ENCODE data around the gene PNCK.
"Not testable (repeated sequence)": the region's sequence is repeated elsewhere in the genome, so short reads cannot be mapped to it uniquely, and the experiment has no call there.

The PNCK gene

GRCh38 chrX:153685156-153685536 is 11.5 kb upstream of the PNCK start:
- Histone ChIP-seq H4K20me1 (ENCODE audit: low read depth, low read length) (no peaks in the 10 kb centered on the region), H3K9ac (ENCODE audit: low read length) (no peak overlapping the region), H3K9me3 (ENCODE audit: insufficient read depth, low read length) (no peaks in the 10 kb centered on the region), H2AFZ (ENCODE audit: low read depth, low read length, severe bottlenecking) (no peak overlapping the region), H3K9me2 (replicated peaks; ENCODE audit: insufficient read depth, low read length) (no peaks in the 10 kb centered on the region), H3K4me2 (ENCODE audit: low read depth, low read length, poor library complexity, severe bottlenecking) (no peak overlapping the region), H3K4me3 (ENCODE audit: insufficient read depth, low read length, poor library complexity, severe bottlenecking) (no peak overlapping the region), H3K27me3 (ENCODE audit: low read length) (no peaks in the 10 kb centered on the region), H3K36me3 (ENCODE audit: low read length) (no peaks in the 10 kb centered on the region), H3K27ac (ENCODE audit: low read depth, low read length) (no peak overlapping the region), H3F3A (ENCODE audit: insufficient read depth) (no peaks in the 10 kb centered on the region), H3K79me2 (ENCODE audit: insufficient read depth, low read length) (no peaks in the 10 kb centered on the region)
- TF ChIP-seq EZH2phosphoT487 (conservative IDR thresholded peaks at IDR 0.05; ENCODE audit: low read length) = no peak
- TF ChIP-seq, protein P1, sequence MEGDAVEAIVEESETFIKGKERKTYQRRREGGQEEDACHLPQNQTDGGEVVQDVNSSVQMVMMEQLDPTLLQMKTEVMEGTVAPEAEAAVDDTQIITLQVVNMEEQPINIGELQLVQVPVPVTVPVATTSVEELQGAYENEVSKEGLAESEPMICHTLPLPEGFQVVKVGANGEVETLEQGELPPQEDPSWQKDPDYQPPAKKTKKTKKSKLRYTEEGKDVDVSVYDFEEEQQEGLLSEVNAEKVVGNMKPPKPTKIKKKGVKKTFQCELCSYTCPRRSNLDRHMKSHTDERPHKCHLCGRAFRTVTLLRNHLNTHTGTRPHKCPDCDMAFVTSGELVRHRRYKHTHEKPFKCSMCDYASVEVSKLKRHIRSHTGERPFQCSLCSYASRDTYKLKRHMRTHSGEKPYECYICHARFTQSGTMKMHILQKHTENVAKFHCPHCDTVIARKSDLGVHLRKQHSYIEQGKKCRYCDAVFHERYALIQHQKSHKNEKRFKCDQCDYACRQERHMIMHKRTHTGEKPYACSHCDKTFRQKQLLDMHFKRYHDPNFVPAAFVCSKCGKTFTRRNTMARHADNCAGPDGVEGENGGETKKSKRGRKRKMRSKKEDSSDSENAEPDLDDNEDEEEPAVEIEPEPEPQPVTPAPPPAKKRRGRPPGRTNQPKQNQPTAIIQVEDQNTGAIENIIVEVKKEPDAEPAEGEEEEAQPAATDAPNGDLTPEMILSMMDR (IDR thresholded peaks at IDR 0.05; ENCODE audit: insufficient read depth, low read length, poor library complexity, severe bottlenecking) = no peak

GRCh38 chrX:153684467-153685155 is 11.0 kb upstream of the PNCK start:
- Histone ChIP-seq H3K79me2 (ENCODE audit: insufficient read depth, low read length) (no peaks in the 10 kb centered on the region), H3K27me3 (ENCODE audit: low read length) (no peaks in the 10 kb centered on the region), H3F3A (ENCODE audit: insufficient read depth) (no peaks in the 10 kb centered on the region), H3K36me3 (ENCODE audit: low read length) (no peaks in the 10 kb centered on the region), H3K4me3 (ENCODE audit: insufficient read depth, low read length, poor library complexity, severe bottlenecking) (no peak overlapping the region), H3K4me2 (ENCODE audit: low read depth, low read length, poor library complexity, severe bottlenecking) (no peak overlapping the region), H3K9me3 (ENCODE audit: insufficient read depth, low read length) (no peaks in the 10 kb centered on the region), H4K20me1 (ENCODE audit: low read depth, low read length) (no peaks in the 10 kb centered on the region), H2AFZ (ENCODE audit: low read depth, low read length, severe bottlenecking) (no peak overlapping the region), H3K9ac (ENCODE audit: low read length) (no peak overlapping the region), H3K27ac (ENCODE audit: low read depth, low read length) (no peak overlapping the region), H3K9me2 (replicated peaks; ENCODE audit: insufficient read depth, low read length) (no peaks in the 10 kb centered on the region)
- TF ChIP-seq EZH2phosphoT487 (conservative IDR thresholded peaks at IDR 0.05; ENCODE audit: low read length) = no peak
- TF ChIP-seq, protein P1 (IDR thresholded peaks at IDR 0.05; ENCODE audit: insufficient read depth, low read length, poor library complexity, severe bottlenecking) = no peak

DNA sequence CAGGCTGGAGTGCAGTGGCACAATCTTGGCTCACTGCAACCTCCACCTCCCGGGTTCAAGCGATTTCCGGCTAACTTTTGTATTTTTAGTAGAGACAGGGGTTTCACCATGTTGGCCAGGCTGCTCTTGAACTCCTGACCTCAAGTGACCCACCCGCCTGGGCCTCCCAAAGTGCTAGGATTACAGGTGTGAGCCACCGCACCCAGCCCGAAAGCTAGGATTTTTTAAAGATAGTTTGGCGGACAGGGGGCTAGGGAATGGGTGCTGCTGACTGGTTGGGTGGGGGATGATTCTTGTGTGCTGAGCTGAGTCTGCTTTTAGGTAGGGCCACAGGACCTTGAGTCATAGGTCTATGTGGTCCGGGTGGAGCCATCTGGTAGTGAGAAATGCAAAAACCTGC is 9.9 kb upstream of the PNCK start:
- not testable (repeated sequence) for H3K27ac ChIP-seq (ENCODE audit: low read depth, low read length)

DNA sequence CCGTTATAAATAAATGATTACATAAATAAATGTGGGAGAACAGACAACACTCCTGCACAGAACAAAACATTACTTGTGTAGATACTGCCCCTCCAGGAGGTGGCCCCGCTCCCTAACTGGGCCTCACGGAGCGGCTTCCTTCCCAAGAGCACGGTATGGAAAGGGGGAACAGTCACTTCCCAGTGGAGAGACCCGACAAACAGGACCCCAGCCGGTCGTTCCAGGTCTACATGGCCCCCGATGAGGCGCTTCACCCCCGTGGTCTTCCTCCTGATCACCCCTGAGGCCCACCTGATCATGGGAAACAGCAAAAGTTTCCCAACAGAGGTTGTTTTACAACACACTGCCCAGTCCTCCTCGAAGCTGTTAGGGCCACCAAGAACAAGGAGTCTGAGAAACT is 7.6 kb upstream of the PNCK start:
- Histone ChIP-seq H3K79me2 (ENCODE audit: insufficient read depth, low read length) (no peaks in the 10 kb centered on the region), H3K4me3 (ENCODE audit: insufficient read depth, low read length, poor library complexity, severe bottlenecking) (no peak overlapping the region), H2AFZ (ENCODE audit: low read depth, low read length, severe bottlenecking) (no peak overlapping the region), H3K27me3 (ENCODE audit: low read length) (no peaks in the 10 kb centered on the region), H3K36me3 (ENCODE audit: low read length) (no peaks in the 10 kb centered on the region), H3K4me2 (ENCODE audit: low read depth, low read length, poor library complexity, severe bottlenecking) (no peak overlapping the region), H3F3A (ENCODE audit: insufficient read depth) (no peaks in the 10 kb centered on the region), H3K9ac (ENCODE audit: low read length) (no peak overlapping the region), H4K20me1 (ENCODE audit: low read depth, low read length) (no peaks in the 10 kb centered on the region), H3K27ac (ENCODE audit: low read depth, low read length) (no peak overlapping the region), H3K9me2 (replicated peaks; ENCODE audit: insufficient read depth, low read length) (no peaks in the 10 kb centered on the region), H3K9me3 (ENCODE audit: insufficient read depth, low read length) (no peaks in the 10 kb centered on the region)
- TF ChIP-seq, protein P1 (IDR thresholded peaks at IDR 0.05; ENCODE audit: insufficient read depth, low read length, poor library complexity, severe bottlenecking) = no peak
- no peak for TF ChIP-seq EZH2phosphoT487 (conservative IDR thresholded peaks at IDR 0.05; ENCODE audit: low read length)

More for the DNA sequence above, 9.9 kb upstream of the PNCK start:
- not testable (repeated sequence) for H3K9me2 ChIP-seq (replicated peaks; ENCODE audit: insufficient read depth, low read length); H3K4me2 ChIP-seq (ENCODE audit: low read depth, low read length, poor library complexity, severe bottlenecking); H3K9ac ChIP-seq (ENCODE audit: low read length); H4K20me1 ChIP-seq (ENCODE audit: low read depth, low read length); H3K27me3 ChIP-seq (ENCODE audit: low read length); H3K9me3 ChIP-seq (ENCODE audit: insufficient read depth, low read length); H3K79me2 ChIP-seq (ENCODE audit: insufficient read depth, low read length); H3F3A ChIP-seq (ENCODE audit: insufficient read depth); H2AFZ ChIP-seq (ENCODE audit: low read depth, low read length, severe bottlenecking); H3K4me3 ChIP-seq (ENCODE audit: insufficient read depth, low read length, poor library complexity, severe bottlenecking); H3K36me3 ChIP-seq (ENCODE audit: low read length)

Data from SU-DHL-6 (cell line).